B cell (primary cell): ENCODE measurements around the gene SEC14L5. TPM values are rescaled to one million over a fixed set of nuclear protein-coding genes. Genes with fewer than 3 reads are reported as not detected.

ENCODE experiments used
- ATAC-seq: fragments of 200-7000 bp; cut with Tn5 transposase; one replicate; pipeline ENCODE4 v1.10.0; 2021; ENCODE audit warnings: low read depth, mild to moderate bottlenecking, moderate number of reproducible peaks, moderate library complexity
- CTCF ChIA-PET: fragments of 350-600 bp; sonication (Branson Sonifier 250); formaldehyde crosslinking; loops from one replicate; lab custom pipeline; 2021; ENCODE audit warnings: antibody characterized with exemption, inconsistent platforms; lab: Charles Lee
- POLR2A ChIA-PET: fragments of 350-600 bp; sonication (Branson Sonifier 250); formaldehyde crosslinking; loops from one replicate; lab custom pipeline; 2021; ENCODE audit warnings: antibody characterized with exemption; lab: Charles Lee
- DNase-seq: peaks from one replicate; pipeline ENCODE4 v3.0.0; 2013
- H2AFZ ChIP-seq: 2 replicates; pipeline ENCODE4 v1.6.1; 2012; ENCODE audit warnings: mild to moderate bottlenecking, low read depth, low read length; ENCODE audit not compliant: insufficient read depth, poor library complexity, severe bottlenecking
- H3K27ac ChIP-seq, 2 donors: 1 replicate in 1 of 2; 2 replicates in 1 of 2; pipeline ENCODE4 v1.5.1; 2012 to 2013; ENCODE audit warnings: low read length in 2 of 2, mild to moderate bottlenecking in 2 of 2, moderate library complexity in 1 of 2
- H3K27me3 ChIP-seq, 4 experiments: fragments of 200-600 bp in 1 of 4; sonication (generic) in 1 of 4; replicated peaks in 1 of 4; 1 replicate in 2 of 4; 2 replicates in 2 of 4; pipeline versions ENCODE4 v1.6.1 to v1.7.0; 2013 to 2016; ENCODE audit warnings: low read length in 3 of 4, mild to moderate bottlenecking in 2 of 4, mixed read lengths in 1 of 4, moderate library complexity in 1 of 4; ENCODE audit not compliant: insufficient read depth in 4 of 4, control insufficient read depth in 3 of 4; ENCODE audit errors: control extremely low read depth in 1 of 4
- H3K36me3 ChIP-seq, 2 experiments: replicated peaks in 1 of 2; 1 replicate in 1 of 2; 2 replicates in 1 of 2; pipeline versions ENCODE4 v1.6.1 to v1.7.1; 2013; ENCODE audit warnings: low read length in 1 of 2; ENCODE audit not compliant: insufficient read depth in 2 of 2, control insufficient read depth in 1 of 2; ENCODE audit errors: control extremely low read depth in 1 of 2, extremely low read depth in 1 of 2
- H3K4me1 ChIP-seq, 2 donors: fragments of 200-600 bp in 1 of 2; sonication (generic) in 1 of 2; 1 replicate in 1 of 2; 2 replicates in 1 of 2; pipeline versions ENCODE4 v1.5.1 to v1.6.1; 2013 to 2017; ENCODE audit warnings: low read length in 2 of 2; ENCODE audit not compliant: control insufficient read depth in 2 of 2, insufficient read depth in 2 of 2
- H3K4me2 ChIP-seq: replicated peaks from 2 replicates; pipeline ENCODE3; 2012; ENCODE audit warnings: mild to moderate bottlenecking, low read depth, low read length; ENCODE audit not compliant: poor library complexity, severe bottlenecking
- H3K4me3 ChIP-seq, 5 experiments: fragments of 200-600 bp in 1 of 5; sonication (generic) in 1 of 5; 1 replicate in 3 of 5; 2 replicates in 2 of 5; pipeline versions ENCODE4 v1.5.1 to v1.7.0; 2011 to 2016; ENCODE audit warnings: low read length in 4 of 5, mild to moderate bottlenecking in 4 of 5, low read depth in 2 of 5, control low read depth in 1 of 5, moderate library complexity in 1 of 5; ENCODE audit not compliant: insufficient read depth in 1 of 5; ENCODE audit errors: control extremely low read depth in 1 of 5, extremely low read depth in 1 of 5
- H3K79me2 ChIP-seq: fragments of 200-600 bp; sonication (generic); one replicate; pipeline ENCODE4 v1.6.0; 2016; ENCODE audit warnings: low read length; ENCODE audit not compliant: control insufficient read depth, insufficient read depth
- H3K9ac ChIP-seq: fragments of 200-600 bp; sonication (generic); 2 replicates; pipeline ENCODE4 v1.6.1; 2017; ENCODE audit warnings: mild to moderate bottlenecking, low read length, moderate library complexity
- H3K9me3 ChIP-seq, 3 donors: one replicate each; pipeline versions ENCODE4 v1.6.1 to v1.7.1; 2013; ENCODE audit warnings: low read length in 2 of 3; ENCODE audit not compliant: control insufficient read depth in 2 of 3, insufficient read depth in 1 of 3; ENCODE audit errors: control extremely low read depth in 1 of 3
- H4K20me1 ChIP-seq: 2 replicates; pipeline ENCODE4 v1.6.0; 2012; ENCODE audit warnings: mild to moderate bottlenecking, low read length; ENCODE audit not compliant: insufficient read depth, control insufficient read depth, poor library complexity, severe bottlenecking
- H3K27ac Mint-ChIP-seq: one replicate; pipeline ENCODE4 v1.8.0; 2021; ENCODE audit warnings: mixed read lengths
- H3K27me3 Mint-ChIP-seq: one replicate; pipeline ENCODE4 v1.8.0; 2021; ENCODE audit warnings: mixed read lengths
- H3K4me1 Mint-ChIP-seq: one replicate; pipeline ENCODE4 v1.8.0; 2021; ENCODE audit warnings: mixed read lengths
- H3K4me3 Mint-ChIP-seq: one replicate; pipeline ENCODE4 v1.8.0; 2021; ENCODE audit warnings: mixed read lengths
- H3K9me3 Mint-ChIP-seq: one replicate; pipeline ENCODE4 v1.8.0; 2022; ENCODE audit warnings: mixed read lengths; ENCODE audit not compliant: insufficient read depth
- EZH2 ChIP-seq: IDR thresholded peaks from 2 replicates; pipeline ENCODE4 v1.6.1; 2012; ENCODE audit warnings: borderline replicate concordance, low read depth, mild to moderate bottlenecking, moderate library complexity, low read length; ENCODE audit not compliant: insufficient read depth, poor library complexity, severe bottlenecking
- WGBS: methylation state at CpG from one replicate; pipeline ENCODE4 v1.1.5; 2013; ENCODE audit warnings: missing lambda C conversion rate; ENCODE audit not compliant: insufficient coverage; 5-methylcytosine and 5-hydroxymethylcytosine counted together
- intact Hi-C: fragments of 100-400 bp; cut with micrococcal nuclease; formaldehyde crosslinking; loops from one replicate; pipeline ENCODE4 v1.10.0; 2022
- polyA plus RNA-seq: library from polyadenylated mRNA; depleted of rRNA; stranded (reverse); fragments of >200 nt; gene quantifications from 2 replicates; pipeline ENCODE4 v1.2.3, GENCODE V29; 2012
- total RNA-seq, 2 donors: library from RNA; stranded (reverse); fragments of 120-200 nt in 1 of 2; gene quantifications; 1 replicate in 1 of 2; 2 replicates in 1 of 2; pipeline versions ENCODE4 v1.2.3 to v1.2.4, GENCODE V29; 2013 to 2022
- TF ChIP-seq, protein P1 (sequence below): fragments of 200-600 bp; IDR thresholded peaks from one replicate; pipeline ENCODE4 v1.8.0; 2022; ENCODE audit warnings: antibody characterized with exemption, mild to moderate bottlenecking

Gene SEC14L5
- total and polyA plus RNA-seq, 2 donors (not counting 1 experiment from before 2014, with no cell fraction given) = not detected

DNA sequence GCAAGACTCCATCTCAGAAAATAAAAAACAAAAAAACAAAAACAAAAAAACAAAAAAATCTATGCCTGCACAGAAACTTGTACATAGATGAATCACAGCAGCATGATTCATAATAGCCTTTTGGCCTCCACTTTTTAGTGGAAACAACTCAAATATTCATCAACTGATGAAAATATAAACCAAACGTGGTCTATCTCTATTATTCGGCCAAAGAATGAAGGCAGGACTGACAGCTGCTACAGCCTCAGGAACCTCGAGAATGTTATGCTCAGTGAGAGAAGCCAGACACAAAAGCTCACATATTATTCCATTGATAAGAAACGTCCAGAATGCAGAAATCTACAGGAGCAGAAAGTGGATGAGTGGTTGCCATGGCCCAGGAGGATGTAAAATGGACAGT is 41.0 kb upstream of the SEC14L5 start:
- Histone ChIP-seq H3K79me2 (no peaks in the 10 kb centered on the region), H4K20me1 (no peaks in the 10 kb centered on the region), H3K4me1 (no peaks in the 10 kb centered on the region), H2AFZ (no peak overlapping the region), H3K36me3 (no peaks in the 10 kb centered on the region), H3K27ac (no peak overlapping the region), H3K4me2 (no peak overlapping the region), H3K4me3 (no peak overlapping the region), H3K27me3 (peaks cover 0 to 15% (median 1%) of the 10 kb centered on the region in 4 experiments), H3K9ac (no peak overlapping the region), H3K9me3 (peaks cover 0 to 4% (median 0%) of the 10 kb centered on the region in 3 donors)
- ATAC-seq (no peak), DNase-seq (no peak)
- ChIA-PET CTCF (no interaction called here), POLR2A (no interaction called here)
- no peaks in the 10 kb centered on the region for H3K9me3 Mint-ChIP-seq
- H3K27me3 Mint-ChIP-seq = peaks cover 11% of the 10 kb centered on the region
- H3K27ac Mint-ChIP-seq = no peak overlapping the region
- WGBS = 82% methylated on average over 3 of the region's 4 CpGs
- H3K4me3 Mint-ChIP-seq = no peak overlapping the region
- intact Hi-C loops = no loop called here
- H3K4me1 Mint-ChIP-seq = no peaks in the 10 kb centered on the region
- TF ChIP-seq, protein P1, sequence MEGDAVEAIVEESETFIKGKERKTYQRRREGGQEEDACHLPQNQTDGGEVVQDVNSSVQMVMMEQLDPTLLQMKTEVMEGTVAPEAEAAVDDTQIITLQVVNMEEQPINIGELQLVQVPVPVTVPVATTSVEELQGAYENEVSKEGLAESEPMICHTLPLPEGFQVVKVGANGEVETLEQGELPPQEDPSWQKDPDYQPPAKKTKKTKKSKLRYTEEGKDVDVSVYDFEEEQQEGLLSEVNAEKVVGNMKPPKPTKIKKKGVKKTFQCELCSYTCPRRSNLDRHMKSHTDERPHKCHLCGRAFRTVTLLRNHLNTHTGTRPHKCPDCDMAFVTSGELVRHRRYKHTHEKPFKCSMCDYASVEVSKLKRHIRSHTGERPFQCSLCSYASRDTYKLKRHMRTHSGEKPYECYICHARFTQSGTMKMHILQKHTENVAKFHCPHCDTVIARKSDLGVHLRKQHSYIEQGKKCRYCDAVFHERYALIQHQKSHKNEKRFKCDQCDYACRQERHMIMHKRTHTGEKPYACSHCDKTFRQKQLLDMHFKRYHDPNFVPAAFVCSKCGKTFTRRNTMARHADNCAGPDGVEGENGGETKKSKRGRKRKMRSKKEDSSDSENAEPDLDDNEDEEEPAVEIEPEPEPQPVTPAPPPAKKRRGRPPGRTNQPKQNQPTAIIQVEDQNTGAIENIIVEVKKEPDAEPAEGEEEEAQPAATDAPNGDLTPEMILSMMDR = no peak
- TF ChIP-seq EZH2 = no peak

DNA sequence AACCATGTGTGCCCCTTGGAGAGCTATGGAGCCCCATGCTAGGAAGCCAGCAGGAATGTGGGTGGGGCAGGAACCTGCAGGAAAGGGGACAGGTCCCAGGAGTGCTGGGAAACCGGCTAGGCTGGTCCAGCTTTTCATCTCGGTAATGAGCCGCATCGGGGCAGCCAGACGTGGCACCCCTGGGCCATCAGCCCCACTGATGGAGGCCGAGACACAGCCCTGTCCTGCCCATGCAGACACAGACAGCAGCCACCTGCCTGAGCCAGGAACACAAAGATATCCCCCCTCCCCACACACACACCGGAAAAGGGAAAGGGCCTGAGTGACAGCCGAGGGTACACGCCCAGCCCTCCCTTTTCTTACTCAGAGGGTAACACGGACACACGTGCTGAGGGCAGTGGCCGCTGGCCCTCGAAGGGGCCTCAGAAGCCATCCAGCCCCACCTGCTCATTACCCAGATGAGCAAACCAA is 39.3 kb upstream of the SEC14L5 start:
- Histone ChIP-seq H3K27ac (no peak overlapping the region), H3K4me3 (no peak overlapping the region), H3K36me3 (no peaks in the 10 kb centered on the region), H3K4me2 (no peak overlapping the region), H4K20me1 (no peaks in the 10 kb centered on the region), H3K9ac (no peak overlapping the region), H3K79me2 (no peaks in the 10 kb centered on the region), H3K27me3 (peaks cover 0 to 20% (median 1%) of the 10 kb centered on the region in 4 experiments), H2AFZ (no peak overlapping the region), H3K4me1 (no peaks in the 10 kb centered on the region), H3K9me3 (peaks cover 0 to 4% (median 0%) of the 10 kb centered on the region in 3 donors)
- Mint-ChIP-seq H3K27me3 (peaks cover 11% of the 10 kb centered on the region), H3K27ac (no peak overlapping the region), H3K4me3 (no peak overlapping the region), H3K4me1 (no peaks in the 10 kb centered on the region), H3K9me3 (no peaks in the 10 kb centered on the region)
- CTCF ChIA-PET = no interaction called here
- POLR2A ChIA-PET = no interaction called here
- DNase-seq (no peak), ATAC-seq (no peak)
- 78% methylated on average over 11 of the region's 13 CpGs for WGBS
- TF ChIP-seq, protein P1 = no peak
- no peak for TF ChIP-seq EZH2
- intact Hi-C loops = no loop called here
